D721Med (cell line): ENCODE results near the gene APOL5.

ENCODE experiments used
- DNase-seq: peaks from one replicate; pipeline ENCODE4 v3.0.0; 2011; ENCODE audit warnings: low spot score; ENCODE audit not compliant: insufficient read length
- FAIRE-seq: peaks from 2 replicates; lab custom pipeline; 2011; peaks lifted over from hg19 to GRCh38; lab: Jason Lieb, UNC
- CTCF ChIP-seq: IDR thresholded peaks from 2 replicates; pipeline ENCODE4 v1.5.1; 2012; ENCODE audit warnings: mild to moderate bottlenecking, control low read depth; ENCODE audit not compliant: insufficient read depth; ENCODE audit errors: missing control alignments

Gene APOL5

GRCh38 chr22:35683560-35683959 is 34.1 kb upstream of the APOL5 start:
- TF ChIP-seq CTCF: no peak
- DNase-seq: no peak
- FAIRE-seq: no peak

GRCh38 chr22:35684270-35684700 is 33.4 kb upstream of the APOL5 start:
- DNase-seq (no peak), FAIRE-seq (no peak)
- peak; percentile 42 for TF ChIP-seq CTCF

GRCh38 chr22:35684732-35685131 is 32.9 kb upstream of the APOL5 start:
- TF ChIP-seq CTCF: no peak
- no peak for FAIRE-seq
- DNase-seq: no peak

DNA sequence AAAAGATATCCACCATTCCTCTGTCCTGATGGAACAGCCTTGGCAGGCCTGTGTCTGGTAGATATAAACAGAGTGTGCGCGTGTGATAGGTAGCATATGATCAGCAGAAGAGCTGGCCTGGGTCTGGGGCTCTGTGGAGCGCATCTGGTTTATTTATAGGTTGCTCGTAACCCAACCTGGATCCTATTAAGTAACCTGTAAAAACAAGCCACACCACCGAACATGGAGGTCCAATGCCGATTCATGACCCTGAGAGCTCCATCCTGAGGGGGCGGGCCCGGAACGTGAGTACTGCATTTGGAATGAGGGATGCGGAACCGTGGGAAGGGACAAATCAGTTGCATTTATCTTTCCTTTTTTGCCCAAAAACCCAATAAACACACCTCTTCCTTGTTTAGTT is 31.9 kb upstream of the APOL5 start:
- TF ChIP-seq CTCF: no peak
- DNase-seq (no peak), FAIRE-seq (no peak)

DNA sequence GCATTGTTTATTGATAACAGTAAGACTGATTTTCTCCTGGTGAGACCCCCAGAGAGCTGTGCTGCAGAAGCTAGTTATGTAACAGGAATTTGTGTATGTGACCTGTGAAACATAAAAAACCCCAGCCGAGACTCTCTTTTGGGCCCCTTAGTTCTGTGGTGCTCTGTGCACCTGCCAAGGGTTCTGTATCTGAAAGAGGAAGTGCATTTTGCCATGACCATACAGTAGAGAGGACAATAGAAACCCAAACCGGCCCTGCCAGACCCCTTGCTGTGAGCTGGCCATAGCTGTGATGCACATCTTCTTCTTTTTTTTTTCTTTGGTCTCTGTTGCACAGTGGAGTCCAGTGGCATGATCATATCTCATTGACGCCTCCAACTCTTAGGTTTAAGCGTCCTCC is 31.4 kb upstream of the APOL5 start:
- FAIRE-seq (no peak), DNase-seq (no peak)
- no peak for TF ChIP-seq CTCF

DNA sequence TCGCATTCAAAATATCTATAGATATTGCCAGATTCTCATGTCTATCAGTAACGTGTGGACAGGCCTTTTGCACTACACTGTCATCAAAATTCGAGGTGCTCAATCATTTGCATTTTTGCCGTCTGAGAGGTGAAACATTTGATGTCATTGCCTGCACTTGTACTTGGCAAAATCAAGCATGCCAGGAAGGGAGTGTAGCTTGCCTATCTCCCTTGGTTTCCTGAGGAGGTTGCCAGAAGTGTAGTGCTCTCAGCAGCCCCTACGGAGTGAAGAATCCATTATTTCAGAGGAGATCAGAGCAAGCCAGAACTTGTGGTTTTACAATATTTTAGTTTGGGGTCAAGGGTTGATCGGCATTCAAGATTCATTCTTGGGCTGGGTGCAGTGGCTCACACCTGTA is 30.2 kb upstream of the APOL5 start:
- no peak for TF ChIP-seq CTCF
- DNase-seq: no peak
- FAIRE-seq: no peak

- FAIRE-seq: no peak
- TF ChIP-seq CTCF: no peak
- no peak for DNase-seq
Measured at GRCh38 chr22:35688913-35689675, 28.6 kb upstream of the APOL5 start.
